Measurements from ENCODE around the gene AIFM3.
"Not testable (repeated sequence)": the region's sequence is repeated elsewhere in the genome, so short reads cannot be mapped to it uniquely, and the experiment has no call there.

The AIFM3 gene

DNA sequence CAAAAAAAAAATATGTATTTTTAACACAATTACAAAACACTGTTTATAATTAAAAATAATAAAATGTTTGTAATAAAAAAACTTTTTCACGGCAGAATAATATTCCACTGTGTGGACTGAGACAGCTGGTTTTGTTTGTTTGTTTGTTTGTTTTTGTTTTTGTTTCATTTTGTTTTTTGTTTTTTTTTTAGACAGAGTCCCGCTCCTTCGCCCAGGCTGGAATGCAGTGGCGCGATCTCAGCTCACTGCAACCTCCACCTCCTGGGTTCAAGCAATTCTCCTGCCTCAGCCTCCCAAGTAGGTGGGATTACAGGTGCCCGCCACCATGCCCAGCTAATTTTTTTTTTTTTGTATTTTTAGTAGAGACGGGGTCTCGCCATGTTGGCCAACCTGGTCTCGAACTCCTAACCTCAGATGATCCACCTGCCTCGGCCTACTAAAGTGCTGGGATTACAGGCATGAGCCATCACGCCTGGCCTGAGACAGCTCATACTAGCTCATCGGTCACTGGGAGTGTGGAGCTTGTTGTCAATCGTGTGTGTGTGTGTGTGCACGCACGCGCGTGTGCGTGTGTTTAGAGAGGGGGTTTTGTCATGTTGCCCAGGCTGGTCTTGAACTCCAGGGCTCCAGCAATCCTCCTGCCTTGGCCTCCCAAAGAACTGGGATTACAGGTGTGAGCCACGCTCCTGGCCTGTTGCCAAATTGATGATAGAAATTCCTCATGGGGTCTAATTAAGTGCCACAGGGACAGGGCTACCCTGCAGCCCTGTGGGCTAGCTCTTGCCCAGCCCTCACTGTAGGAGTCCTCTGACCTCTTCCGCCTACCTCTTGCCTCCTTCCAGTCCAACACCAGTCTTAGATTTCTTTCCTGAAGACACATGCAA is 7.2 kb upstream of the AIFM3 start:
- DNase-seq, result no peak

DNA sequence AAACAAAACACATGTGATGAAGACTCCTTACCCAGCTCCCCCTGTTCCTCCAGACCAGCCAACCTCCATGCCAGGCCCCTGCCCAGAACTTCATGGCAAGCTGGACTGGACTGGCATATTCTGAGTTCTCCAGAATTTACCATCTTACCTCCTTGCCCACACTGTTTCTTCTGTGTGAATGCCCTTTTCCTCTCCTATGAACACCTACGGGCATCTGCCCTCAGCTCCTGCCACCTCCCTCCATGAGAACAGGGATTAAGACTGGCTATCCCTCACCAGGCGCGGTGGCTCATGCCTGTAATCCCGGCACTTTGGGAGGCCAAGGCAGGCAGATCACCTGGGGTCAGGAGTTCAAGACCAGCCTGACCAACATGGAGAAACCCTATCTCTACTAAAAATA is 6.4 kb upstream of the AIFM3 start:
- DNase-seq, result no peak

DNA sequence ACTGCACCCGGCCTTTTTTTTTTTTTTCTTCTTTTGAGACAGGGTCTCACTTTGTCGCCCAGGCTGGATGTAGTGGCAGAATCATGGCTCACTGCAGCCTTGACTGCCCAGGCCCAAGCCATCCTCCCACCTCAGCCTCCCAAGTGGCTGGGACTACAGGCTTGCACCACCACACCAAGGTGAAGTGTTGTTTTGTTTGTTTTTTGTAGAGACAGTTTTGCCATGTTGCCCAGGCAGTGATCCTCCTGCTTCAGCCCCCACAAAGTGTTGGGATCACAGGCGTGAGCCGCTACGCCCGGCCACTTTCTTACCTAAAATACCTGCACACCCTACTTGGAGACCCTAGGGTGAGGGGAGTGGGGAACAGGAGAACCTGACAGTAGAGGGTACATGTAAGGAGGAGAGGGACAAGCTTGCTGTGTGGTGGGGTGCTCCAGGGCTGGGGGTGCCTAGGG is 4.5 kb upstream of the AIFM3 start:
- no peak for DNase-seq

DNA sequence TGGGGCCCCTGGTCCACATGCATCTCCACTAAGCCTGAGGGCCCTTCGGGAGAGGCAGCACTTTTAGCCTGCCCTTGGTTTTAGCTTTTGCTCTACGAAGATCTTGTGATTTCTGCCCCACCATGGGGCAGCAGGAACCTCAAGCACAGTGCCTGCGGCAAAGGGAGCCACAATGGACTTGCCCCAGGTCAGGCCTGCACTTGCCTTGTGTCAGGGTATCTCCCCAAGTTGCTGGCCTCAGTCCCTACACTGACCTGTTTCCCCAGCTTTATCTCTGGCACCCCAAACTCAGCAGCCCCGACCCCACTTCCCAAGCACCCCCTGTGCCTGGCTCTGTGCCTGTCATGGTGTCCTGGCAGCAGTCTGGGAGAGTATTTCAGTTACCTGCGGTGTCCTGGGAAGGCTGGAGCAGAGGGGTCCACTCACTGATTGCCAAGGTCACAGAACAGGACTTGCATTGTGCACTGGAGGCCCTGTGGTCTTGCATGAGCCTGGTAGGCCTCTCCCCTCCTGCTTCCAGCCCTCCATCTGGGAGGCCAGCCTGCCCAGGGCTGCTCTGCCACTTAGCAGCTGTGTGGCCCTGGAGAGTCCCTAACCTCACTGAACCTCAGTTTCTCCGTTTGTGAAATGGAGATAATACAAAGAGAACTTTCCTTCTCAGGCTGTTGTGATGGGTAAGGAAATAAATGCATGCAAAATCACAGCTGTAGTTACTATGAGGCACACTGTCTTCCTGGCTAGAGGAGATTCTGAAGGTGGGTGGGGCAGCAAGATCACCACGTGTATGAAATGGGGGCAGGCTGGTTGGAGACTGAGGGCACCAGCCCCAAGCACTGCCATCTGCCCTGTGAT is 3.6 kb upstream of the AIFM3 start:
- no peak for DNase-seq

GRCh38 chr22:20964090-20964798 is 2.8 kb upstream of the AIFM3 start:
- no peak for DNase-seq

GRCh38 chr22:20964799-20965103 is 2.3 kb upstream of the AIFM3 start:
- no peak for DNase-seq

DNA sequence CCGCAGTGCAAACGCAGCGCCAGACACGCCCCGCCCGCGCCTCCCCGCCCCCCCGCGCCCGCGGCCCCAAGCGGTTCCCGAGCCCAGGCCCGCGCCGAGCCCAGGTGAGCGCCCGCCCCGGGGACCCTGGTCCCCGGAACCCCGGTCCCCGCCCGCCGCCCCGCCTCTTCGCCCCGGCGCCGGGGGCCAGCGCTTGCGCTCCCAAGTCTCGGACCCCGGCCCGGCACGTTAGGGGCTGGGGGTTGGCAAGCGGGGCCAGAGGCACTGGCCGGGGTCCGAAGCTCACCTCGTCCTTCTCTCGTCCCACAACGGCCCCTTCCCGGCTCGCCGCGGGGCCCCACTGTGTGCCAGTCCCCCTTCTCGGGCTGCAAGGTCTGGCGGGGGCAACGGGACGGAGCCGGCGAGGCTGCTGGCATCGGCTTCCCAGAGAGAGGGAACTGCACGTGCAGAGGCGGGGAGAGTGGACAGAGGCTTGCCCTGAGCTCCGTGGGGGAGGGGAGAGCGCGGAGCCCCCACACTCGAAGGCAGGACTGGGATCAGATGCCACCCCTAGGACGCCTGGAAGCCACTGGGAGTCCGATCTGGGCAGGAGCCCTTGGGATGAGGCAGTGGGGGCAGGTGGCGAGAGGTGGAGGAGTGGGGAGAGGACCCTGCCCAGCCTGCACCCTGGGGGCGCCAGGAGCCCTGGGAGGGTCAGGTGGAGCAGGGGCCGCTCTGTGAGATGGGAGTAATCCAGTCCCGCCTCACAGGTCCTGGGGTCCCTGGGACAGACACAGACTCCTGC is 1.8 kb upstream of the AIFM3 start:
- no peak for DNase-seq

GRCh38 chr22:20965888-20966855 is 883 bp upstream of the AIFM3 start:
- DNase-seq, result no peak

GRCh38 chr22:20967697-20968211 is 699 bp downstream of the AIFM3 start:
- no peak for DNase-seq

GRCh38 chr22:20968281-20968977 is 1.4 kb downstream of the AIFM3 start:
- DNase-seq, result no peak

GRCh38 chr22:20970939-20971657 is 4.0 kb downstream of the AIFM3 start:
- DNase-seq, result no peak

GRCh38 chr22:20972014-20972694 is 5.1 kb downstream of the AIFM3 start:
- DNase-seq, result not testable (repeated sequence)

- no peak for DNase-seq
These were observed 6.0 kb downstream of the AIFM3 start for GRCh38 chr22:20972933-20973577.

- DNase-seq, result no peak
These were observed 6.7 kb downstream of the AIFM3 start for GRCh38 chr22:20973634-20974286.

- no peak for DNase-seq
These were observed 7.4 kb downstream of the AIFM3 start for GRCh38 chr22:20974336-20974955.

- DNase-seq, result no peak
These were observed 8.7 kb downstream of the AIFM3 start for GRCh38 chr22:20975541-20976290.
